Tongue (tissue), 2 donors: Measurements from ENCODE around the gene ACAP3. TPM values are rescaled to one million over a fixed set of nuclear protein-coding genes. Genes with fewer than 3 reads are reported as not detected.

Experiments used
- DNase-seq: peaks from one replicate; pipeline ENCODE4 v3.0.0-alpha.2; 2015
- total RNA-seq: library from RNA; depleted of rRNA; stranded (reverse); fragments of >200 nt; gene quantifications from one replicate; pipeline ENCODE4 v1.2.3, GENCODE V29; 2014

ACAP3 gene
- total RNA-seq, 1 donor from 2014 or later, result 73.3 TPM

DNA sequence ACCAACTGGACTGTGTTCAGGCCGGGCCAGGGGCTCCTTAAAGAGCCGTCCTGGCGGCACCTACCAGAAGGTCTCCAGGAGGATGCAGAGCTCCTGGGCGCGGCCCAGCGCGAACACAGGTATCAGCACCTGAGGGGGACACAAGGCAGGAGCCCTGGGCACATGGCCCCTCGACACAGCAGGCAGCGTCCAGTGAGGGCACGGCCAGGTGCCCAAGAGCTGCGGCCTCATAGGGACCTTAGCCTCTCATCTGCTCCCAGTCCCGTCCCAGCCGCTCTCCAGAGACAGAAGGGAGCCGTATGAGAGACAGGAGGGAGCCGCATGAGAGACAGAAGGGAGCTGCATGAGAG, 6.5 kb upstream of the ACAP3 start:
- no peak for DNase-seq

DNA sequence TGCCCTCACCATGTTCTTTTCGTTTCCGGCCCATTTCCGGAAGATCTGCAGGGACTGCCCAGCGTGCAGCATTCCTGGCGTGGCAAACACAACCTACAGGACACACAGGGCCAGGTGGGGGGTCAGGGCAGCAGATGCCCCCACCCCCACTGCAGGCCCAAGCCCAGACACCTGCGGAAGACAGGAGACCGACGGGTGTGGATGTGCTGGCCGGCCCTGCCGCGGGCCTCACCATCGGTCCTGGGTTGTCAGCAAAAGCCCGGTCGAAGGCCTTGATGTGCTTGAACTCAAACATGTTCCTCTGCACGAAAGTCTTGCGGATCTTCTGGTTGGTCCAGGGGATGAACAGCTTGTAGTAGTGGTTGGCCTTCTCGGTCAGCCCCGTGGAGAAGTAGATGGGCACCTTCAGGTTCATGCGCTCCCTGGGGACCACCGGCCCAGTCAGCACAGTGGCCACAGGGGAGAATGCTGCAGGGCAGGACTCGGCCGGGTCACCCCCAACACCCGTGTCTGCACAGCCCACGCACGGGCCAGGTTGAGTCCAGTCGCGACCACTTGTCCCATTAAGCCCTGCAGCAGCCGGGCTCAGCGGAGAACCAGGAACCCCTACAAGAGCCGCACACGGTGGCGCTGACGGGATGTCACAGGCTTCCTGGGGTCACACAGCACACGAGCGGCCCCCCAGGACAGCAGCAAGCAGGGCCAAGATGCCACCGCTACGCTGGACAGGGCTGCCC, 5.9 kb upstream of the ACAP3 start:
- no peak for DNase-seq

DNA sequence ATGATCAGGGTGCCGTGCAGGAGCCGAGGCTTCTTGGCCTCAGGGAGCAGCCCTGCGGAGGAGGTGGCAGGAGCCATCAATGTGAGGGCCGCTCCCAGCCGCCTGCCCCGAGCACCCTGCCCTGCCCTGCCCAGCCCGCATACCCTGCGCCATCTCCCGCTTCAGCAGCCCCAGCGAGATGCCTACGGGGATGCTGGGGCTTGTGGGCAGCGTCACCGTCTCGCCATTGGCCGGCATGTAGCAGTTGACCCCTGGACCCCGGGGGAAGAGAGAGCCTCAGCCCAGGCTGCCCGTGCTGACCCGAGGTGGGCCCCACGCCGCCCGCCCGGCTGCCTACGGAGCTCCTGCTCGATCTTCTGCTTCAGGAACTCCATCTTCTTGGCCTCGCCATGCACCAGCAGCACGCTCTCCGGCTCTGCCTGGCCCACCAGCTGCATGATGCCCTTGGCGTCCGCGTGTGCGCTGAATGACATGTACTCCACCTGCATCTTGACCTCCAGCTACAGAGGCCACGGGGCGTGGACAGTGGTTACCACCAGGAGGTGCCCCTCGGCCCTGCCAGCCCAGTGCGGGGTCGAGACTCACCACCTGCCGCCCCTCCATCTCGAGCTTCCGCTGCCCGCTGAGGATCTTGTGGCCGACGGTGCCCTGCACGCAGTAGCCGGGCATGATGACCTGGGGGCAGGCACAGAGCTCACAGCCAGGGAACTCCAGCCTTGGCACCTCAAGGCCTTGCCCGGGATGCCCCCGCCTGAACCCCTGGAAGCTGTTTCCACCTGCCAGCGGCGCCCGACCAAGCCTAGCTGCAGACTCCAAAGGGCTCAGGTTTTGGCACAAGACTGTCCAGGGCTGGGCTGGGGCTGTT, 5.0 kb upstream of the ACAP3 start:
- DNase-seq, result no peak

DNA sequence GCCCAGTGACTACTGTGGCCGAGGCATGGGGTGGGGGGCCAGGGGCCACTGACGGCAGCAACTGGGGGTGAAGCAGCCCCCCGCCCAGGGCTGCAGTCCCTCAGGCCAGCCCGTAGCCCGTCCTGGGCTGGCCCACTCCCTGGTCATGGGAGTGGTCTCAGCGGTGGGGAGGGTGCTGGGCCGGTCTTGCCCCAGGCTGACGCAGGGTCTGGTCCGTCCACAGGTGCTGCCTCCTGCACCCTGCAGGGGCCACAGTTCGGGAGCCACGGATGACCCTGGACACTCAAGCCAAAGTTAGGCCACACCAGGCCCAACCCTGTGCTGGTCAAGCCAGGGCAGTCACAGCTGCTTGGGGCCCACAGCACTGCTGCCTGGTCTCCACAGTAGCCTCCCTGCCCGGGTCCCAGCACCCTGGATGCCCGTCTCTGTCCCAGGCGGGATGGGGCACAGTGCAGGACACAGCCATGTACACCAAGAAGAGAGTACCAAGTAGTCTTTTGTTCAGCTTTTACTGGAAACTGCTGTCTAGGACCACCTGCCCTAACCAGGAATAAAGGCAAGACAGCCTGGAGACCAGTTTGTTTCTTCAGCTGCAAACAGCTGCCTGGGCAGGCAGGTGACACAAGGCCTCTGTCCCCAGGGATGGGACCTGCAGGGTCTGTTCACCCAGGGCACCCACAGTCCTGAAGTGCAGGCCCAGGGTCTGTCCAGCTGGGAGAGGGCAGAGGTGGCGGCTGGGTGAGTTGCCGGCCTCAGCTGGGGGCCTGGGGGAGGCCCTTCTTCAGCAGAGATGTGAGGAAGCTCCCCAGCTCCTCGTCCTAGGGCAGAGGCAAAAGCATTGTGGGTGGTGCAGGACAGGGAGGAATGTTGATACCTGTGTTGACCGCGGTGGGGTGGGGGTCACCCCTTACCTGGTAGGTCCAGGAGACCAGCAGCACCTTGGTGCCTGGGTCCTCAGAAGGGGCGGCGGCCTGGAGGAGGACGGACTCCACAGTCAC, 3.7 kb upstream of the ACAP3 start:
- DNase-seq, result no peak

DNA sequence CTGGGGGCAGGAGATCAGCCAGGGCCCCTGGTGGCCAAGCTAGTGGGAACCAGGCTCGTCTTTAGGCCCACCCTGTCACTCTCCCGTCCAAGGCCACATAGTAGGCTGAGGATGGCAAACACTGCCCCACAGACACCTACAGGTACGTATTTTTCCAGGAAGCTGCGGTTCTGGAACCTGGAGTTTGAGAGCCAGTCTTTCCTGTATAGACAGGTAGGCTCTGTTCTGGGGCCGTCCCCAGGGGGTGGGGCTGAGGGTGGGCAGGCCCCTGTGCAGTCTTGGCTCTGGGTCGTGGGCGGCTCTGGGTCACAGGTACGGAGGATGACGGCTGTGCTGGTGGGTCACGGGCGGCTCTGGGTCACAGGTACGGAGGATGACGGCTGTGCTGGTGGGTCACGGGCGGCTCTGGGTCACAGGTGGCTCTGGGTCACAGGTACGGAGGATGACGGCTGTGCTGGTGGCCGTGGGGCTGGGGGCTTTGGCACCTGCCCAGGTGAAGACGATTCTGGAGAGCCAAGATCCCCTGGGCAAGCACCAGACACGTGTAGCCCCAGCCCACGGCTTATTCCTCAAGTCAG, 2.8 kb upstream of the ACAP3 start:
- DNase-seq, result no peak

DNA sequence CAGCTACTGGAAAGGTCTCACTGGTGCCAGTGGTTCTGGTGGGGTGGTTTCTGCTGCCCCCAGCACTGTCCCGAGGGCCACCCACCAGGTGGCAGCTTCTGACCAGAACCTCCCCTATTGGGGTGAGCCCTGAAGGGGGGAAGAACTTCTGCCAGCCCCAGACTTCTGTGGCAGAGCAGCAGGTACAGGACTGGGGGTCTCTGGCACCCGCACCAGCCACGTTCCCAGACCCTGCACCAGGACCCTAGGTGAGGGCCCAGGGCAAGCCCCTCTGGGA, 2.3 kb upstream of the ACAP3 start:
- no peak for DNase-seq

DNA sequence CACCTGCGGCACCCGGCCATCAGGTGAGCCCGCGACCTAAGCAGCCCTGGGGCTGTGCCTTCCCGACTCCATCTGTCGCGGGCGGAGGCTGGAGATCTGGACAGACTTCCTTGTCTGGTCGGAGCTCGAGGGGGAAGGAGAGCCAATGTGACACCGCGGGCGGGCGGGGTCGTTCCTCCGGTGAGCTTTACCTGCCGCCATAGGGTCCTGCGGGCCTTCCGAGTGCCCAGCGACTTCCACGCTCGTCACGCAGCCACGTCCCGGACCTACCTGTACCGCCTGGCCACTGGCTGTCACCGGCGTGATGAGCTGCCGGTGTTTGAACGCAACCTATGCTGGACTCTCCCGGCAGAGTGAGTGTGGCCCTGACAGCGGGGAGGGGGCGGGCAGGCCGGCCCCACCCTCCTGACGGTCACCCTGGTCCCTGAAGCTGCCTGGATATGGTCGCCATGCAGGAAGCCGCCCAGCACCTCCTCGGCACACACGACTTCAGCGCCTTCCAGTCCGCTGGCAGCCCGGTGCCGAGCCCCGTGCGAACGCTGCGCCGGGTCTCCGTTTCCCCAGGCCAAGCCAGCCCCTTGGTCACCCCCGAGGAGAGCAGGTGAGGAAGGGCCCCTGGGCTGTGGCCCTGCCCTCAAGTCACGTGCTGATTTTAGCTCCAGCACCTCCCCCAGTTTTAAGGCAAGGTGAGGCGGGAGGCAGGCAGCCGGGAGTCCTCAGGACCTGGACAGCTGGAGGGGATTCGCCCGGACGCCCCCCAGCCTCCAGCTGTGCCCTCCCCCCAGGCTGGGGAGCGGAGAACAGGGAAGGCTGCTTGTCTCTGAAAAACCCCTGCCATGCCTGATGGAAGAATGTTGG, 1.8 kb upstream of the ACAP3 start:
- DNase-seq, result no peak

DNA sequence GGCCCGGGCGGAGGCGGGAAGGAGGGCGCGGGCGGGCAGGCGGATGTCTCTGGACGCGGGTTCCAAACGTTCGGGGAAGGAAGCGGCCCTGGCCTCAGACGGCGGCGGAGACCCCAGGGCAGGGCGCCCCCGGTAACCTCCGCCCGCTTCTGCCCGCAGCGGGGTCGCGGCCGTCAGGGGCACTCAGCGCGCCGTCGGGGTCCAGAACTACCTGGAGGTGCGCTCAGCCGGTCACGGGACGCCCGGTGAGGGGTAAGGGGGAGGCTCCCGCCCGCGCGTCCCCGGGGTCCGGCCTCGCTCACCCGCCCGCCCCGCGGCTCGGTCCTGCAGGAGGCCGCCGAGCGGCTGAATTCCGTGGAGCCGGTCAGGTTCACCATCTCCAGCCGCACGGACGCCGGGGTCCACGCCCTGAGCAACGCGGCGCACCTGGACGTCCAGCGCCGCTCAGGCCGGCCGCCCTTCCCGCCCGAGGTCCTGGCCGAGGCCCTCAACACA, 1.1 kb upstream of the ACAP3 start:
- no peak for DNase-seq

DNA sequence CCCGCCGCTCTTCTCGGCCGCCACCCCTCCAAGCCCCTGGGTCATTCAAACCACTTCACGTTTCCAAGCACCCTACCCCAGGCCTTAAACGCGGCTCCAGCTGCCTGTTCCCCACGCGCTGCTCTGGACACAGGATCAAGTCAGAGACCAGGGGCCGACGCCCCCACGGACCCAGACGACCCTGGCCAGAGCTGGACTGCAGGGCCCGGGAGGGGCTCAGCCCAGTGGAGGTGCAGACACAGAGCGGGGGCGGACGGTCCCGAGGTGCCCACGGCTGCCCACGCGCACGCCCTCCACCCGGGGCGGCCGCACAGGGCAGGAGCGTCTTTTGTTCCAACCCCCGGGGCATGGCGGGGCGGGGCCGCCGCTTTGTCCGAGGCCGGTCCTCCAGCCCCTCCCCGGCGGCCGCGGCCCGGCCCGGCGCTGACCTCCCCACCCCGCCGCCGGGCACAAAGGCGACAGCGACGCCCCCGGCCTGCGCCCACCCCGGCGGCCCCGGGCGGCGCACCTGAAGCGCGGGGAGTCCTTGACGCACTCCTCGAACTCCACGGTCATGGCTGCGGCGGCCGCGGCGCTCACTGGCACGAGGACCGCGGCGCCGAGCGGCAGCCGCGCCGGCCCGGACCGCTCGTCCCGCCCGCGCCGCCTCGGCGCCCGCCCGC, 338 bp downstream of the ACAP3 start:
- DNase-seq, result no peak

DNA sequence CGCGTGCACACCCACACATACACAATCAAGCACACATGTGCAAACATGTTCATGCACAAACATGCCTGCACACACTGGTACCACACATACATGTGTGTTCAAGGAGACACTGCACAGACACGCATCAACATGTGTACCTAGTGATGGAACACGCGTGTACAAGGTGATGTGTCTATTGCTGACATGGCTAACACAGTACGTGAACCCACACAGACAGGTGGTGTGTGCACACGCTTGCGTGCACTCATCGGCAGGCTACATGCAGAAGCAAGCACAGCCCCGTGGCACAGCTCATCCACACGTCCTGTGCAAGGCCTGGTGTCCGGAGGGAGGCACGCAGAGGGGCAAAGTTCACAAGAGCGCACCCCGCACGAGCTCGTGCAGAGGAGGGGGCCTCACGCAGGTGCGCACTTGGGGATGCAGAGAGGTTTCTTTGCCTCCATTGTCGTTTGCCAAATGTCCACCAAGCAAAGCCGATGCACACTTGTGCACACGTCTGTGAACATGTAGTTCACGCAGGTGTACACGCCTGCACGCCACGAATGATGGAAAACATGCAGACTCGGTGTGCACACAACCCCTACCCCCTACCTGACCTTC, 969 bp downstream of the ACAP3 start:
- DNase-seq, result no peak

DNA sequence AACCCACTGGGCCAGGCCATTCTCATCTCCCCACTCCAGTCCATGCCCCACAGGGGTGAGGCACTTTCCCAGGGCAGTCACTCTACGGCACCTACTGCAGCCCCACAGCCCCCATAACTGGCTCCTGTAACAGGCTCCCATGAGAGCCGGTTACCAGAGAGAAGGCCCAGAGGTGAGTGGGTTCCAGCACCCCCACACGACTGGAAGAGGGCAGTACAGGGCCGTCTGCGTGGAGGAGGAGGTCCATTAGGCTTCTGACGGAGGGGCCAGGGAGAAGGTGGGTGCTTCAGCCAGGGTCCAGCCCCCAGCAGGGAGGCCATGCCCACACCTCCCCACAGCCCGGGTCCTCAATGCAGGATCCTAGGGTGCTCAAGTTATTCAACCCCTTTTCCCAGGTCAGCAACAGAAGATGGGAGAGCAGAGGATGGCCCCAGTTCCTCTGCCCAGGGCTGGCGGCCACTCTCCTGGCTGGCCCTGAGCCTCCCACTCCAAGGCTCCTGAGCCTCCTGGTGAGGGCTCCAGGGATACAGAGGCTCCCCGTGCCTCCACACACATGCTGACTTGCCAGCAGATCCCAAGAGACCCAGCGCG, 1.6 kb downstream of the ACAP3 start:
- DNase-seq, result no peak

DNA sequence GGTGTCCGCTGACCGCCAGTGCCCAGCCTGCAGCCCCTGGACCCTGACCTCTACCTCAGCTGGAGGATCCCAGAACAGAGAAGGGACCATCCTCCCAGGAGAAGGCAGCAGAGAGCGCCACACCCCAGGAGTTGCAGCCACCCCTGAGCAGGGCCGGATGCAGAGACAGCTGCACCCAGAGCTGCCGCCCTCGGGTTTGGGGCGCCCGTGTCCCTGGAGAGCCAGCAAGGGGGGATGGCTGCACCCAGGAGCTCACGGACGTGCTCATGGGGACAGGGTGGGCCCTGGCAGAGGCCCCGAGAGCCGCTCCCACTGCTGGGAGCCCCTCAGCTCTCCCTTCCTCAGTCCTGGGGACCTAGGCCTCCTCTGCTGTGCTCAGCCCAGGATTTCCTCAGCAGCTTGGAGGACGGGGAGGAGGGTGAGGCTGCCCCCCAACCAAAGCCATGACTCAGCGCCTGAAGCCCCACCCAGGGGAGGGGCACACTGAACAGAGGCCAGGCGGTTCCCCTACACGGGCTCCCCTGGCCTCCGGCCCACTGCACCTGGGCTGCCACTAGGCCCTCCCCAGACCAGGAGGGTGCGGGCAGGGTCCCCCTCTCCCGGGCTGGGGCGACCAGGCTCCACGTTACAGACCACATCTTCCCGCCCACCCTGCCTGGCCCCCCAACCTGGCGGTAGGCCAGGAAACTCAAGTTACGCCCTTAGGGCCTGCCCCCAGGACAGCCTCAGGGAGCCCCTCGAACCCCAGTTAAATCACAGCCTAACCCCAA, 2.2 kb downstream of the ACAP3 start:
- DNase-seq, result peak; percentile 85

DNA sequence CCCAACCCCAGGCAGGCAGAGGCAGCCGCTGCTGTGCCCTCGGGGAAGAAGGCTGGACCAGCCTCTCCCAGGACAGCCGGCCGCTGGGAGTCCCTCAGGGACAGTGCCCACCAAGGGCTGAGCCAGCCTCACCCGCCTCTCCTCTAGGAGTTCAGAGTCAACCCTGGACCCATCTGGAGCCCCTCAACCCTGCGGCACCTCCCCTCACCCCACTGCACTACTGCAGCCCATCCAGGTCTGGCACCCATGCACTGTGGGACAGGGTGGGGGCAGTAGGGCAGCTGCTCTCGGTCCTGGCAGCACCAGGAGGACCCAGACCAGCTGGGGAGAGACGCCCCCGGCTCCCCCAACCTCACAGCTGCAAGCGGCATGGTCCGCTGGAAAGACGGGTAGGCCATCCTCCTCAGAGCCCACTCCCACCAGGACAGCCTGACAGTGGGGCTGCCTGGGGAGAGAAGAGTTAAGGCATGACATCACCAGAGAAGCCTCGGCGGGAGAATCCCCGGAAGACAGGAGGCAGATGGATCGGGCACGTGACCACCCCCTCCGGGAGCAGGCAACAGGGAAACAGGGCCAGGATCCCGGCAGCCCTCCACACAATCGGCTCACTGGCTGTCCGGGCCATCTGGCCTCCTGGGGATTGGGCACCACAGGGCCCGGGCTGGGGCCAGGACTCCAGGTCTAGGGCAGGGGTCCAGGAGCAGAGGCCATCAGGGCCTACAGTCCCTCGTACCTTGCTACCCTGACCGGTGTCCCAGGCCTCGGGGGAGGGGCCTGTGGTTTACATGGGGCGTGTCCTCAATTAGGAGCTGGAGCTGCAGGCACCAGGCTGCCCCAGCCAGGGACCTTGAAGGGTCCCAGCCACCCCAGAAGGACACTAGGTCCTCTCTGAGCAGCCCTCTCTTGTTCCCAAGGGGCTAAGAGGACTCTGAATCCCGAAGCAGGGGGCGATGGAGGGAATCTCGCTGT, 3.1 kb downstream of the ACAP3 start:
- DNase-seq, result peak; percentile 90

DNA sequence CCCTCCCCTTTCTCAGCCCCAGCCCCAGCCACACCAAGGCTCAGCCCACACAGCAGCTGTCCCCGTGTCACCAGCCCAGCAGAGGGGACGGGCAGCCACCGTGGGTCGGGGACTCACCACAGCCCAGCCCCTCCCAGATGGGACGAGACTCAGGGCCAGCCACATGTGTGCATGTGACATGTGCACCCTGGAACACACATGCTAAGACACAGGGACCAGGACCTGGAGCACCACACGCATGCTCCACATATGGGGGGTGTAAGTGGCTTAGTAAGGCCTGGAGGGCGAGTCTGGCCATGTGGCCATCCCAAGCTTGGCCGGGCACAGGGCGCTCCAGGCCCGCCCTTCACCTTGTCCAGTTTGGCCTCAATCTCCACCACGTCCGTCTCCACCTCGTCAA, 4.0 kb downstream of the ACAP3 start:
- no peak for DNase-seq

DNA sequence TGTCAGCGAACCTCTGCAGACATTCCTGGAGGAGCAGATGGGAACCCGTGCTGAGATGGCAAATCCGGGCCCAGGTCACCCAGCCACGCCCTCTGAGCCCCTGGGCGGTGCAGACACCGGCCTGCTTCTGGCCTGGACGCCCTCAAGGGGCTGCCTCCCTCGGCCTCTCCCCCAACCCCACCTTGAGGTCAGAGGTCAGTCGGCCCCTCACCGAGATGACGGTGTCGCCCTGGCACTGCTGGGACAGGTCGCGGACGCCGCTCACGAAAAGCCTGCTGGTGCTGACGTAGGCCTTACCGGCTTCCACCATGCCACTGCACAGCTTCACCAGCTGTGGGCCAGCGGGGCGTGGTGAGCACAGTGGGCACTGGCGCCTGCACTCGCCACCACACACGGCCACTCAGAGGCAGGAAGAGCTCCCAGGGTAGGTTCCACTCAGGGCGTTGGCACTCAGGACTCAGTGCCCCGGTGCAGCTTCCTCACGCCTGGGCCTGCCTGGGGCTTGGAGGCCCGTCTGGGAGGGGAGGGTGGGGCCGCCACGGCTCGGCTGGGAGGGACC, 4.7 kb downstream of the ACAP3 start:
- no peak for DNase-seq

DNA sequence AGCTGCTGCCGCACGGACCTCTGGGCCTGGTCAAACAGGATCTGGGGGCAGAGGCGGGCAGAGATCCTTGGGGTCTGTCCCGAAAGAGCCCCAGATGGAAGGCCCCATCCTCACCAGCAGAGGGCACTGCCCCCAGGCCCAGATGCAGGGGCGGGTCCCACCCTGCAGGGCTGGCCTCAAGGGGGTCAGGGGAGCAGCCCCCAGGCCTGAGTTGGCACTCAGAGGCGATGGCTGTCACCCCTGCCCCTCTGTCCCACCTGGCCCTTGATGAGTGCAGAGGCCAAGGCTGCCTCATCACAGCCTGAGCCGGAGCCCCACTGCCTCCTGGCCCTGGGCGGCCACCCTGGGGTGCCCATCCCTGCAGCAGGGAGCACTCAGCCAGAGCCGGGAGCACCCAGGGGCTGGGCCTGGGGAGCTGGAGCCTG, 5.7 kb downstream of the ACAP3 start:
- no peak for DNase-seq

DNA sequence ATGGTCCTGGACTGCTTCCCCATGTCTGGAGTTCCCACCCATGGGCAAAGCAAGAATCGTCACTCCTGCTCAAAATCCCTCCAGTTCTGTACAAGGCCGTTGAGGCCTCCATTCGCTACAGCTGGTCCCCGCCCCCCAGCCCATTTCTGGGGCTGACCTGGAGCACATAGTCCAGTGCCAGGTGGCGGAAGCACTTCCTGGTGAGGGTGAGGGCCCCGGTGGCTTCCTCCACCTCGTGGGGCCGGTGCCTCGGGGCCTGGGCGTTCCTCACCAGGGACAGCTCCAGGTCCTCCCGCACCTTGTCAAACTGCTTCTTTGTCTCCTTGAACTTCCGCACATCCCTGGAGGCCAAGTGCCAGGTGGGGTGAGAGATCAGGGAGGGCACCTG, 7.4 kb downstream of the ACAP3 start:
- no peak for DNase-seq
